HG03159 (cell line): ENCODE measurements around the gene HHEX.

Experiments
- ATAC-seq: cut with Tn5 transposase; IDR thresholded peaks from one replicate; pipeline ENCODE4 v1.9.1; 2021; ENCODE audit warnings: mild to moderate bottlenecking, moderate library complexity; ENCODE audit not compliant: unreplicated experiment

Gene HHEX

DNA sequence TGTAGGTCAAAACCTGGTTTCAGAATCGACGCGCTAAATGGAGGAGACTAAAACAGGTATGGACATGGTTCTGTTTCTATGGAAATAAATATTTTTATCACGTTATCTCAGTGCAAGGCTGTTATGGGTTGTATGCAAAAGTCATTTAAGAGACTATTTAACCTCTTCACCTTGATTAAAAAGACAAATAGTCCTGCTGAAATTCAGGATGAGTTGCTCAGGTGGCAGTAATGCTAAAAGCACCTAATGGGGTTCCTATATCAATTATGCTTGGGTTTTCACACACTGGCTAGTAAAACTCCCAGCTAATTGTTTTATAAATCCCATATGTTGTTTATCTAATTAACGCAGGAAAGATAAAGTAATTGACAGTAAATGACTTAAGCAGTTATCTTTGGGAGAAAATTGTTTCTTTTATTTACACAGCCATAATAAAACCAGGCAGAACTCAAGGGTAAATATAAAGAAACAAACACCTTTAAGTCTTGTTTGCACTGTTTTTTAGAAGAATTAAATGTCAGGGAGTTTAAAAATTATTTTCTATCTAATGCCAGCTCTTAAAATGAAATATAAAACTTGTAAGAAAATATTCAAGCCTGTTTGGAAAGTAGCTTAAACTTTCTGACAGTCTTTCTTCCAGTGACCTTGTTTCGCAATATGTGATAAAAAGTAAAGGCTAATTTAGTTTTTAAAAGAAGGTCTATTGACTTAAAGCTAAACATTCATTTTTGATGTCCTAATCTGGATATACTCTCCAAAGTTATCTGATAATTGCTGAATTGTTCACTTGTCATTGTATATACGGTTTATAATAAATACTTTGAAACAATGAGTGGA lies 3.2 kb downstream of the HHEX start:
- no peak for ATAC-seq

DNA sequence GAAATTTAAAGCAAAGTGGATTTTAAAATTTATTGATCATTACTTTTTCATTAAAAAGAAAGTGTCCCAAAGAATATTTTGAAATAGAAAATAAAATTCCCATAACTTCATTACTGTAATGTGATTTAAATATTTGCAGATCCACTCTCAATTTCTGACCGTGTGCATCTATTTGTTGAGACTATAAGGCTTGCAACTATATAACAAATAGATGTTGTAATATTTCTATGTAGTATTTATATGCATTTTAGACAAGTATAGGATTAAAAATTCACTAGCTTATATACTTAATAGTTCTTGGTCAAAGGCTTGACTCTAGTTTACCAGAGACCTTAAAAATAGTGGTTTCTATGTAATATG lies 3.8 kb downstream of the HHEX start:
- ATAC-seq = no peak

DNA sequence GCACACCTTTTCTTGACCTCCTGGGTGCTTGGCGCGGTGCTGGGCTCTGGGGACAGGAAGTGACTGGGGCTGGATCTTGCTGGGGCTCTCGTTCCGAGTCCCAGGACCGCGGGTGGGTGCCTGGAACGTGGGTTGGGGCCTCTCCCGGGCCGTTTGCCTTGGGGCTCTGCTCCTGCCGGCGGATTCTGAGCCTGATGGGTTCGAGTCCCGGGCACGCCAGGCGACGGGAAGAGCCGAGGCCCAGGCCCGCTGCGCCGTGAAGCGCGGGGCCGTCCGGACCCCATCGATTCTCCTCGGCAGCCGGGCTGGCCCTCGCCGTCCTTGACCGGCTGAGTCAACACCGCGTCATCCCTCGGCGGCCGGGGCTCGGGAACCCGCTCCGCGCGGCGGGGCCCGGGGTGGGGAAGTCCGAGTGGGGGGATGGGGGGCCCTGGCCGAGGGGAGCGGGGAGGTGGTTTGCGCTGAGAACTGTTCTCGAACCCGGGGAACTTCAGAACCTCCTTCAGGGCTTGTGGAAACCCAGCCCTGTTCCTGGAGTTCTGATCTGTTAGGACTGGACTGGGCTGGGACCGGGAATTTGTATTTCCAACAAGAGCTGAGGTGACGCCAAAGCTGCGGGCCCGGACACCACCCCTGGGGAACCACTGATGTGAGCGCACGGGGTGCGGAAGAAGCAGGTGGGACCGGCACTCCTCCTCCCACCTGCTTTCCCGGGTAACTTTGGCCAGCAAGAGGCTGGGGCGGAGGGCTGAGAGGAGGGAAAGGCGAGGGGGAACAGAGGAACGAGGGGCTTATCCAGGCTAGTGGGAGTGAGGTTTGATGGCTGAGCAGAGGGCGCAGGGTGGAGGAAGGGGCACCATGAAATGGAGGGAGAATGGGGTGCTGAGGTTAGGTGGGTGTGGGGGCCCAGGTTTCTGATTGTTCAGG lies 6.2 kb downstream of the HHEX start:
- no peak for ATAC-seq

DNA sequence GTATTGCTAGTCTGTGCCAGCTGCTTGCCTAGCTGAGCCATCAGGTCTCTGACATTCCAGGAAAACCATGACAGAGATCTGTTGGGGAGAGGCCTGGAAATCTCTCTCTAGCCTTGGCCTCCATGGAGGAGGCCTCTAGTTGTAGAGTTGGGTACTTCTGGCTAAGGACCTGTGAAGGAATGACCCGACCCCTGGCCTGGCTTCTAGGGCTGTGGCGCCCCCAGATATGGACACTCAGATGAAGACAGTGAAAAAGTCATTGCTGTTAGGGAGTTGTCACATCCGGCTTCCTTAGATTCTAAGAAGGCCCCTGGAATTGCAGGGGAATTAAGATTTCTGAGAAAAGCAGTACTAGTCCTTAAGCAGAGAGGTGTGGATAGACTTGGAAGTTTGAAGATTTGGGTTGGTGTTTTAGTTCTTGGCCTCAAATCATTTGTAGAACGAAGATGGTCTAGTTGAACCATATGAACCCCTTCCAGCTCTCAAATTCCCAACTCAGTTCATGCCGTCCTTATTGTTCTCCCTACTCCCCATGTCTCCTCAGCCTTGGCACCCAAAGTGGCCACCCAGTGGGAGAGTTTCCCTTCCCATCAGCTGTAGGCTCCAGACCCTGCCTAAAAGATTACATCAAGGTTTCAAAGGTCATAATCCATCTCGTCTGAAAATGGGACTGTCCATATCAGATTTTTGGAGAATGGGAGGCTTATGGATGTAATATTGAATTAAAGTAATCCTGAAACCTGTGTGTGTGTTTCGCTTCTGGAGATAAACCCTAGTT lies 7.0 kb downstream of the HHEX start:
- no peak for ATAC-seq

DNA sequence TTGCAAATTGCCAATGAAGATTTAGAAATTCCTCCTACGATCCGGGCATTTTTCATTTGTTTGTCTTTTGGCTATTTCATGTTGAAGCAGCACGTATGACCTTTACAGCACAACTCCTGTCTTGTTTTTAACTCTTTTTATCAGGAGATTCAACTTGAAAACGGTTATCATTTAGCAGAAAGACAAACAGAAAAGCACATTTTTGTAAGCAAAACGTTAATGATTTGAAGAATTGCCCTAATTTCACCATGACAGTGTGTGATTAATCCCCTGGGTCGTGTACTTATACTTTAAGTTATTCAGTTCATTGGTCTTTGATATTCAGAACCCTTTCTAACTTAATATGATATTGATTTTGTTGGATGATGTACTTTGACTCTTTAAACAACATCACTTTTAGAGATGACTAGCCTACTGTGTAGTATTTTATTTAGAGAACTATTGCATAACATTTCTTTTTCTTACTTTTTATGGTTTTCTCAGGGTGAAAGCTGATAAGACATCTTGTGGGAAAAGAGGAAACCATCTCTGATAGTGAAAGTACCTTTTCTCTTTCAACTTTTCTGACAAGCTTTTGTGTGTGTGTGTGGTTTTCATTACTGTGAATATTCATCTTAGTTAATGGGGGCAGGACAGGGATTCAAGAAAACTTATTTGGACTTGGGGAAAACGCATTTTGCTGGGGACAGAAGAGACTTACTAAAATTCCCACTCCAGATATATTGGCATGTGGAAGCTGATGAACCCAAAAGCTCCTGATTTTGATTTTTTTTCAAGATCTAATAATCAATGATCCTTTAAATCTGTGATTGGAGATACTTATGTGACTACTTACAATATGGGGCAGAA lies 8.1 kb downstream of the HHEX start:
- ATAC-seq = no peak

DNA sequence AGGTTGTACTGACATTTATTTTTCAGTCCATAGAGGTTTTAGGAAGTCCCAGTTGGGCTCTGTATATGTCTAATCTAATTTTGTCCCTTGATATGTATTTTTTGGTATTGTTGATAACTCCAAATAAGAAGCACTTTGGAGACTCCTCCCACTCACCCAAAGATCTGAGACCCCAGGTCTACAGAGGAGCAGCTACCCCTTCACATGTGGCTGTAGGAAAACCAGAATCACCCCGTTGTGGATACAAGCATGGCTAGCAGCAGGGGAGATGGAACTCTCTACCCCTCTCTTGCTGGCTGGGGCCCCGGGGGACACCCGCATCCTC lies 9.4 kb downstream of the HHEX start:
- ATAC-seq = no peak

DNA sequence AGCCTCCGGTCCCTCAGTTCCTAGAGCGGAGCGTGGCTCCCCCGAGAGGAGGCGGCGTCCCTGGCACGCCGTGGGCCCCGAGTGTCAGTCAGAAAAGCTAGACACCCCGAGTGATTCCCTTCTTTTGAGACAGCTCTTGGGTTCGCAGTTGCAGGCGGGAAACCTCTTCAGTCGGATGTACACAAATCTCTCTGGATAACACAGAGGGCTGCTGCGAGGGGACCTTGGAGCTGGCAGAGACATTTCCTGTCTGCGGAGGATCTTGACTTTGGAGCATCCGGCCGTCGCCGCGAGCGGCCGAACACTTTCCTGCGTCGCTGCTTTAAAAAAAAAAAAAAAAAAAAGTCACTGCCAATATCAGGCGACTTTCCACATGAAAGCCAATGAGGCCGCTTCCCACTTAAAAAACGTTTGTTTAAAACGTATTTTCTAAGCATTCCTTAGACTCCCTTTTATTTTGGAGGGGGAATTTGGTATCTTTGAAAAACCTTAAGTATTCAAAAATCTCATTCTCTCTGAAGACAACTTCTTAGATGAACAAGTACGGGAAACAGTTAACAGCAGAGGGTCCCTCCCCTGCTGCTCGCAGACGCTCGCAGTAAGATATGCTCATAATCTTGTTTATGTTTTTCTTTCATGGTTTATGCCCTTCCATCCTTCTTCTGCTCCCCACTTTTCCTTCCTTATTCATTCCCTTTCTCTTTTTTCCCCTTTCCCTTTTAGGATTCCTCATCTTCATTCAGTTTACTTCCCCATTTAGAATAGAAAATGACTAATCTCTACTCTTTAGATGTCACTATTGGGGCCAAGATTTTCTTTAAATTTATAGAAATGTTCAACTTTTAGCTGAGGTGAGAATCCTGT lies 10.0 kb downstream of the HHEX start:
- ATAC-seq = no peak

DNA sequence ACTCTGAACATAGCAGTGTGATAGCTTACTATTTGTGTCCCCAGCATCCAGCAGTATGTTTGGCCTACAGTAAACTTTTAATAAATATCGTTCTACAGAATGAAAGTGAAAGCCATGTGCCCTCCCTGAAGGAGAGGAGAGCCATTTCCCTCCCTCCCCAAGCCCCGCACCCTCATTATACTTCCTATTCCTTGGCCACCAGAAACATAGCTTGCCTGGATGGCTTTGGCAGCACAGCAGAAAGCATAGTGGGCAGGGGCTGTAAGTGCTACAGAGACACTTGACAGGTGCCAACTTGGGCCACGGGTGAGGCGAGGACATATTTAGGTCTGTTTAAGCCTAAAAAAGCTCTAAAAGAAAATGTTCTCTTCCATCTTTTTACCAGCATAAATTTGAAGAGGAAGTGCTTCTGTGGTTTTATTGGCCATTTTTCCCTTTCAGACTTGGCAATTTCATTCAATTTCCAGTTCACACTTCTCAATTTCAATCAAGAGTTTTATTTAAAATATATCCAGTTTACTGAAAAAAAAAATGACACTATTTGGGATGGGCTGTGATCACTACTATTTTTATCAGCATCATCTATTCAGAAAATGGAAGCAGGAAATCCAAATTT lies 12.7 kb downstream of the HHEX start:
- ATAC-seq = no peak

DNA sequence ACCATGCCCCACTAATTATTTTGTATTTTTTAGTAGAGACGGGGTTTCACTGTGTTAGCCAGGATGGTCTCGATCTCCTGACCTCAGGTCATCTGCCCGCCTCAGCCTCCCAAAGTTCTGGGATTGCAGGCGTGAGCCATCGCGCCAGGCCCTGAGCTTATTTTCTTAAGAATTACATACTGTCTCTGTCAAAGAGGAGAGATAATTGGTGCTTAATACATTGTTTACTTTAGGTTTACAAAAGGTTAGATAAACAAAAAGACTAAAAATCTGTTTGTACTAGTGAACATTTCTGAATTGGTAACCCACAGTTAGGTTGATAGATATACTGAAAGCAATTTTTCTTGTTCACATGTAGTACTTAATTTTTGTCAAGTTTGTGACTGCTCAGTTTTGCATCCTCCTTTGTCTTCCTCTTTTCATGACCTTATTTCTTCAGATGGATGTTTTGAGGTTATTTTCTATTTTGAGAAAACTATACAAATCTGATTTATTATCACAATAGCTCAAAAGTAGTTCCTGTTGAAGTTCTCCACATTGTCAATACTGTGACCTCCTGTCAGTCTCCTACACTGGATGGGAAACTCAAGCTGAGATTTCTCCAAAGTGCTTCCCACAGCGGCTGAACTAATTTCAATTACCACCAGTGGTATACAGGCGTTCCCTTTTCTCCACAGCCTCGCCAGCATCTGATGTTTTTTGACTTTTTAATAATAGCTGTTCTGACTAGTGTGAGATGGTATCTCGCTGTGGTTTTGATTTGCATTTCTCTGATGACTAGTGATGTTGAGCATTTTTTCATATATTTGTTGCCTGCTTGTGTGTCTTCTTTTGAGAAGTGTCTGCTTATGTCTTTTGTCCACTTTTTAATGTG lies 22.5 kb downstream of the HHEX start:
- no peak for ATAC-seq

DNA sequence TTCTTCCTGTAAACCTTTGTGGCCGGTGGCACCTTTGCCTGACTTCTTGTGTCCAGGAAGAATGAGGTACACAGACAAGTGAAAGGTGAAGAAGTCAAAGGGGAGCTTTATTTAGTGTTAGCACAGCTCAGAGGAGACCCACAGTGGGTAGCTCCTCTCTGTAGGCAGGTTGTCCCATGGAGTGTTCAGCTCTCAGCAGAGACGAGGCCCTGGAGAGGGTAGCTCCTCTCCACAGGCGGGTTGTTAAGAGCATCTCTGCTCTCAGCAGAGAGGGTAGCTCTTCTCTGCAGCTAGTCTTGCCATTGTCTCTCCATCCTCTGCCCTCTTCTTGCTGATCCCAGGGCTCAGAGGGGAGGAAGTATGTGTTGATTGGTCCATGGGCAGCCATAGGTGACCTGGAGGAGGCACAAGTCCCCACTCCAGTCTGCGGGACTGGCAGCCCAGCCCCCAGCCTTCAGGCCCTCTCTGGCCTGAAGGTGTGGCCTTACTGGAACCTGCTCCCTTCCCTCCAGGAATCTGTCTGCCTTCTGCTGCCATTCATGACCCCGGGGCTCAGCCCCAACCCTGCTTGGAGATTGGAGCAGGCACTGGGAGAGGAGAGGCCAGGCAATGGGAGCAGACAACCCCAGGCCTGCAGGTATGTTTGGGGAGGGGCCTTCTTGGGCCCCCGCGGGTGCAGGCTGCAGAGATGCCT lies 24.5 kb downstream of the HHEX start:
- ATAC-seq = no peak

DNA sequence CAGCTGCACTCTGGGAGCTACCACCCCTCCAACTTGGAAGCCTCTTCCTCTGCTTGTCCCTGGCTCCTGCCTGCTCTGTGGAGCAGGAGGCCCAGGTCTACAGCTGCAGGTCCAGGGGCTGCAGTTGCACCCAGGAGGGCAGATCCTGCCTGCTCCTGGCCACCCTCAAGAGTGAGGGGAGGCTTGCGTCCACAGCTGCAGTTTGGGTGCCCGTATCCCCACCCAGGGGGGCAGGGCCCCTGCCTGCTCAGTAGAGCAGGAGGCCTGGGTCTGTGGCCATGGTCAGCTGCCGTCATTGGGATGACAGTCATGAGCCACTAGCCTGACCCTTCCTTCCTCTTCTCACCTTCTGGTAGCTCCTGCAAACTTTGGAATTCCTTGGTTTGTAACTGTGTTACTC lies 25.1 kb downstream of the HHEX start:
- no peak for ATAC-seq

DNA sequence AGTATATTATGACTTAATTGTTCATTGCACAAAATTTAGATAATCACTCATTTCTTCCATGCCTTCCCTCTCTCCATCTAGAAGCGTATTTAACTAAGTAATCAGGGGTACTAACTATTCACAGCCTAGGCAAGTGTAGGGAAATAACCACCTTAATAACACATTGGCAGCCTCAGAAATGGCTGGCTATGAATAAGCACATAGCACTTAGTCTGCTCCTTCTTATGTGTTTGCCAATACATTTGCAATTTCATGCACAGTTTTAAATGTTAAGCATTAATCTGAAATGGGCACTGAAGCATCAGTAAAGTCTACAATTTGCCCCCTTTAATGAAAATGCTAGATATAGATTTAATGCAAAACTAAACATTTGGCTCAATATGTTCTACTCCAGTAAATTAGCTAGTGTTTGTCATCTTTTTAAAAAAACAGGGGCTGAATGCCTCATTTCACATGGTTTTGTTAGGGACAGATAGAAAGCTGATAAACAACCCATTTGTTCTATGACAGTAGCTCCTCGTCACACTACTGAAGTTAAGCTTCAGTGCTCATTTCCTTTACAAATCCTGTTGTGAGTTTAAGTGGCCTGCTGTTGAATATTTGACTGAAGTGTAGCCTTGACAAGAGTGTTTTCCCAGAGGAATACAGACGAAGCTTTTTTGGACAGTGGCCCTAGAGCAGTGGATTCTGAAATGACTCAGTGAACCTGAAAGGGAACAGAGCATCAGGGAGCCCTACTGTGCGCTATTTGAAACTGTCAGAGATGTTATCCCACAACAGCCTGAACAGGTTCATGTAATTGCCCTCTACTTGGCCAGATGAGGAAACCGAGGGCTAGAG lies 30.5 kb downstream of the HHEX start:
- no peak for ATAC-seq

DNA sequence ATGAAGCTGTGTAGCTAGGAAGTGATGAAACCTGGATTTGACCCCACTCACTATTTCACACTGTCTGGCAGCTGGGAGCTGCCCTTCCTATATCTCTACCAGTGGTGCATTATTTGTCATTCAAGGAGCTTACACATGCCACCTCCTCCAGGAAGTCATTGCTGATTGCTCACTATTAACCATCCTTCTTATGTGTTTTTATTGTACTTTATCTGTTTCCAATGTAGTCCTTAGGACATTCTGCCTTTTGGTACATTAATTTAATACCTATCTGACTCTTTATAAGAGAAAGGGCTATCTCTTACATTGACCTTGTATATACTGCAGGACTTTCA lies 31.0 kb downstream of the HHEX start:
- ATAC-seq = no peak

DNA sequence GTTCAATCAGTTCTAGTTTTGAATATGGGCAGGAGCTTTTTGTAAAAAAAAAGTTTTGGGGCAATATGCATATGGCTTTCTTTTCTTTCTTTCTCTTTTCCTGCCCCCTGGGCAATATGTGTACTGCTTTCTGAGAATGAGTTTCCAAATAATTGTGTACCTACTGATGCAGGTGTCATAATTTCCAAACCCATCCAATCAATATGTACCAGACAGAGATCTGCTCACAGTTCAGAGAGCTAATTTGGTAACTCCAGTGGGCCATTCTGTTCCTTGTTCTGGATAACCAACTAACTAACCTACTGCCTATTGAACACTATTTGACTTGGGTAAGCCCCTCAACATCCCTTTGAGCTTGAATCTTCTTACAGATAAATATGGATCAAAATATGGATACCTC lies 32.6 kb downstream of the HHEX start:
- ATAC-seq = no peak

DNA sequence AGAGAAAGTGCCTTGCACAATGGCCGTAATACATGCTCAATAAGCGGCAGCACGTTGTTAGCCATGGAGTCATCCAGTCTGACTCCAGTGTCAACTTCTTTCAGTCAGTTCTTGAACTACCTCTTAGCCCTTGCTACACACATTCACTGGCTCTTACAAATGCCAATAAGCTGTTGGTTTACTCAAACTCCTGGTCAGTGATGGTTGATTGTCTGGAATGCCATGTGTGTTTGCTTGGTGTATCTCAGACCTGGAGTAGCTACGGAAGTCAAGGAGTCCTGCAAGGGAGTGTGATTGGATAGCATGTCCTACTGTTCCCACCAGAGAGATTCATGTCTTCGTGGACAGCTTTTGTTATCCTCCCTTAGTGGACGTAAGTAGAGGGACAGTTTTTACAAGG lies 37.4 kb downstream of the HHEX start:
- no peak for ATAC-seq

DNA sequence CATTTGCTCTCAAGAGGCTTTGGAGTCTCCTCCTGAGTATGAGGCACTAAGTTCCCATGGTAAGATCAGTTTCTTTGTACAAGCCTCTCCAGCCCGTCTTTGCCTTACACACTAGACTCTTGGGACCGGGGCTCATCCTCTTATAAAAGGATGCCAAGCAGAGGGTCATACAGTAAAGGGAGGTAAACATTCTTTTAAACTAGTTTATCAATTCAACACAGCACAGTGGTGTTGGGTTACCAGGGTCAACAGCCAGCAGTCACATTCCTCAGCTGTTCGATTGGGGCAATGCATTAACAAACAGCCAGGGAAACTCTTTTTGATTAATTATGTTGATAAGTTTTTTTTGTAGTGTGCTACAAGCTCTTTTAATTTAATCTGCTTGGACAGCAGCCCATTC lies 37.8 kb downstream of the HHEX start:
- ATAC-seq = no peak

DNA sequence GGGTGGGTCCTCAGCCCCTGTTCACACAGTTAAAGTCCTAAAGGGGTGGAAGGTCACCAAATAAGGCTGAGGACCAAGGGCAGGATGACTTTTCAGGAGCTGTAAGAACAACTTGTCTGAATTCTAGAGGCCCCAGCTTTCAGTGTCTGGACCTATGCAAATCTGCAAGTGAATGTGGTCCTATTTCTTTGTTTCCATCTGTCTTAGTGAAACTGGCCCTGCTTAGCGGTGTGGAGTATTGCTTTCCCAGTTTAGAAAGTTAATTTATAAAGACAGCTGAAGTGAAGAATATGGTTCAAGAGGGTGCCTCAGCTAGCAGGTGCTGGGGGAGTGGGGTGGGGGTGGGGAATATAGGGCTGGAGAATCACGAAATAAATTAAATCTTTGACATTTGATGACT lies 40.1 kb downstream of the HHEX start:
- ATAC-seq = peak; percentile 90
